GM19328 (cell line): ENCODE measurements around the gene SLC1A7.

Source experiments
- ATAC-seq: cut with Tn5 transposase; IDR thresholded peaks from one replicate; pipeline ENCODE4 v1.9.1; 2021; ENCODE audit warnings: mild to moderate bottlenecking, moderate library complexity; ENCODE audit not compliant: unreplicated experiment

The SLC1A7 gene

DNA sequence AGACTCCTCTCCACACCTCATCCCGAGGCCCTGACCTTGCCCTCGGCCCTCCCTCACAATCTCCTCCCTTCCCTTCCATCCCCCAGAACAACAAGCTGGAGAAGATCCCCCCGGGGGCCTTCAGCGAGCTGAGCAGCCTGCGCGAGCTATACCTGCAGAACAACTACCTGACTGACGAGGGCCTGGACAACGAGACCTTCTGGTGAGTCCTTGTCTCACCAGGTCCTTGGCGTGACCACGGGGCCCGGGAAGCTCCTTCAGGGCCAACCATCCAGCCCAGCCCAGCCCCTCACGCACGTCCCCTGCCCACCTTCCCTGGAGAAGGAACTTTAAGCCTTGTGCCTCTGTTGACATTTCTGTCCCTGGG, 64.9 kb downstream of the SLC1A7 start:
- ATAC-seq, result no peak

DNA sequence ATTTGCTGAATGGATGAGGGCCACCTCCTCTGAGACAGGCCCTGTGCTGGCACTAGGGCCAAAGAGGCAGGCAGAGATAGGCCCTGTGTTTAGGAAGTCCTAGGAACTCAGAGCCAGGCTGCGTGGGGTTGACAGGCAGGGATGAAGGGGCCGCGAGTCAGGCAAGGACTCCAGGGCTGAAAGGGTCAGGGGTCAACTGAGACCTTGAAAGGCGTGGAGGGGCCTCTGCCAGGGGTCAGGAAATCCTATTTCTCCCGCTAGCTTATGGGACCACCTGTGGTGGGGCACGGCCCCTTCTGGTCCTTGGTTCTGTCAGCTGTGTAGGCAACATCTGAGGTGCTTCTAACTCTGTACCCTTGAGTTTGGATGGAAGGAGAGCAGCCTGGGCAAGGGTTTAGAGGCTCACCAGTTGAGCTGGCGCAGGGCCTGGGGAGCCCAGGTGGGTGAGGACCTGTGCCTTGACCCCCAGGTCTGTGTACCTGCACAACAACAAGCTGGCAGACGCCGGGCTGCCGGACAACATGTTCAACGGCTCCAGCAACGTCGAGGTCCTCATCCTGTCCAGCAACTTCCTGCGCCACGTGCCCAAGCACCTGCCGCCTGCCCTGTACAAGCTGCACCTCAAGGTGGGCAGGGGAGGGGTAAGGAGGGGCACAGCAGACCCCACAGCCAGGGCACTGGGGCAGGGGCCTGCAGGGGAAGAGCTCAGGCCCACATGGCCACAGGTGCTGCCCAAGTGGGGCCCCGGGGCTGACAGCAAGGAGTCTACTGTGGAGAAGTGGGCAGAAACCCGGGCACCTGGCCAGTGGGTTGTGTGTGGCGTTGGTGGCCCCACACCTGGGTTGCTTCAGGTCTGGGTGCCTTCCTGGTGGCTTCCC, 65.5 kb downstream of the SLC1A7 start:
- ATAC-seq, result no peak

DNA sequence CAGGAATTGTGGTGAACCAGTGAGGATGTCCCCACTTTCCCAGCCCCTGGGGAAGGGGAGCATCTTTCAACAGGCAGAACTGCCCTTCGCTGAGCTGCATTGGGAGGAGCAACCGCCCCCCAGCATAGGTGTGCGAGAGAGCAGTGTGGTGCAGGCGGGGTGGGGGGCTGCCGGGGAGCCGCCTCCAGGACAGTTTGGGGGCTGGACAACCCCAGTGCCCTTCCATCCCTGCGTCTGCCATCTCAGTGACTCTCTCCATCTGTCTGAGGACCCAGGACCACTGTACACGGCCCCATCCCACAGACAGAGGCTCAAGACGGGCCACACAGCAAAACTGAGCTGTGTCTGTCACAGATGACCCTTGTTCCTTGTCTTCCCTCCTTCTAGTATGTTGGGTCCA, 66.3 kb downstream of the SLC1A7 start:
- no peak for ATAC-seq

DNA sequence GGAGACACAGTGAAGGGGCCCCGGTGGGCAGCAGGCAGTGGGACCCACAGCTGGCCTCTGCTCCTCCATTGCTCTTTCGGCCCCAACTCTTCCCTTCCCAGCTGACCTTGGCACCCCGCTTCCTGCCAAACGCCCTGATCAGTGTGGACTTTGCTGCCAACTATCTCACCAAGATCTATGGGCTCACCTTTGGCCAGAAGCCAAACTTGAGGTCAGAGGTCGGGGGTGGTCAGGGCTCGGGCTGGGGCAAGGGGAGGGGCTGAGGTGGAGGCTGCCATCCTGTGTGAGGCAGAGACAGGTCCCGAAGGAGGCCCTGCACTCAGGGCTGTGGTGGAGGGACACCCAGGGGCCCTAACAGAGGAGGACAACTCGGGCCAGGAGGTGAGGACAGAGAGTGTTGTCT, 66.7 kb downstream of the SLC1A7 start:
- no peak for ATAC-seq

DNA sequence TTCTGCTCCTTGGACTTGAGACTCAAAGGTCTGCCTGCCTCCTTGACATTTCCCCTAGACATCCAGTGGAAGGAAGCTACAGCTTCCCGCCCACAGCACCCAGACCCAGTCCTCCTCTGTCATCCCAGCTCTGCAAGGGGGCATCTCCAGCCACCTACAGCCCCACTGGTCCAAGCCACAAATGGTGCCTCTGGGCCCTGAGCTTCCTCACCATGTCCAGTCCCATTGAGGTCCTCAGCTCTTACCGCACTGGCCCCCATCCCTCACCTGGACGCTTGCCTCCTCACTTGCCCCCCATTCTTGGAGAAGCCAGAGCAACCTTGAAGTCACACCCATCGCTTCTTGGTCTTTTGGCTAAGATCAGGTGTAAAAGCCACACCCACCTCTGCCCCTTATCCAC, 67.2 kb downstream of the SLC1A7 start:
- ATAC-seq, result no peak

DNA sequence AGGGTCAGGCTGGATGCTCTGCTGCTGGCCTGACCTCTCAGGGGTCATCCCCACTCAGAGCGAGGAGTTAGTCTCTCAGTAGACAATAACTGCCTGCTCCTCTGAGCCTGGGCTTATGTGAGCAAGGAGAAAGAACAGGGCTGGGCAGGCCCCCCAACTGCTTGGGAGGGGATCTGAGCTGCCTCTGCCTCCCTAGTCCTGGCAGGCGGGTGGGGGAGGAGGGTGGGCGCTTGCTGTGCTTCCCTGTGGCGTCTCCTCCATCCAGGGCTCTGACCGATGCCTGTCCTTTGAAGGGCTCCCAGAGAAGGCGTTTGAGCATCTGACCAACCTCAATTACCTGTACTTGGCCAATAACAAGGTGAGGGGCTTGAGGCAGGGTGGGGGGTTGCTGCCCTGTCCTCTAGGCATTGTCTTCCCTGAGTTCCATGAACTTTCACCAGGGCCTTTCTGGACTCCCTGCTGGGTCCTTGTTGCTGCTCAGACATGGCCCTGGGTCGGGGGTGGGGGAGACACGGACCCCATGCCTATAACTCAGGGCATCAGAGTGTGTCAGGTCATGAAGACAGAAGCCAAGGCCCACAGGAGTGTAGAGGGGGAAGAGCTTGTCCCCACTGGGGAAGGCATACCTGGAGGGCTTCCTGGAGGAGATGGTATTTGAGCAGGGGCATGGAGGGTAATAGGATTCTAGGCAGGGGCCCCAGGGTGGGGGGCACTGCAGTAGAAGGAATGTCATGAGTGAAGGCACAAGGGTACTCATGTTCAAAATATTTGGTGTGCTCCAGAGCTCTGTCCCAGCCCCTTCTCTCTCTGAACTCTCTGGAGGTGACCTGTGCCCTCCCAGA, 67.9 kb downstream of the SLC1A7 start:
- ATAC-seq, result no peak

DNA sequence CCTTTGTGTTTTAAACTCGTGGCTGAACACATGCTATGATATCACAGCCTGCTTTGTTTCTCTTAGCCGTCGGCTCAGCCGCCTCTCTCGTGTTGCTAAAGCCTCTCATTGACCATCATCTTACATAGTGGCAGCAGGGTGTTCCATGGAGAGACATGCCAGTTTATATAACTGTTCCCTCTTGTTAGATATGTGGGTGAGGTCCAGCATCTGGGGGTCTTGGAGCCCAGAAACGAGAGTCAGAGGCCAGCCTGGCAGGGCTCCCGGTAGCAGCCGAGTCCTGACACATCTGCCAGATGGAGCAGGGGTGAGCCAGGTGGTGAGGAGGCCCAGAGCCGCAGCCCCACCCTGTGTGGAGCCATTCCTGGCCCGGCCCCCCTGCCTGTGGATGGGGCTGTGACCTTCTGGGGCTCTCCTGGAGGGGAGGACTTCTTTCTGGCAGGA, 68.5 kb downstream of the SLC1A7 start:
- no peak for ATAC-seq

DNA sequence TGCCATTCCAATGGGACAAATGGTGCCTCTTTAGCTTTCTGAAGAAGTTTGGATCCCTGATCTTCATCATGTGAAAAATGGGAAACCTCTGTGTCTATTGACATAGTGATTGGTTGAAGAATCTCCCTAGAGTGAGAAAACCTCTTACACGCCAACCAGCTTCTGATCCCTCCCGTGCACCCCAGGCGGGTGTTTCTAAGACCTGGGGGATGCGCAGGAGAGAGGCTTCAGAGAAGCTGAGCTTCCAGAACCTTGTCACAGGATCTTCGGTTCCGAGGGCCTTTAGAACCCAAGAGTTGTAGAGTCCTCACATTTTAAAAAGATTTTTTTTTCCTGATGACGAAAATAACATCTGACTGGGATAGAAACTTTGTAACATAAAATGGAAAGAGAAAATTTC, 69.2 kb downstream of the SLC1A7 start:
- no peak for ATAC-seq

DNA sequence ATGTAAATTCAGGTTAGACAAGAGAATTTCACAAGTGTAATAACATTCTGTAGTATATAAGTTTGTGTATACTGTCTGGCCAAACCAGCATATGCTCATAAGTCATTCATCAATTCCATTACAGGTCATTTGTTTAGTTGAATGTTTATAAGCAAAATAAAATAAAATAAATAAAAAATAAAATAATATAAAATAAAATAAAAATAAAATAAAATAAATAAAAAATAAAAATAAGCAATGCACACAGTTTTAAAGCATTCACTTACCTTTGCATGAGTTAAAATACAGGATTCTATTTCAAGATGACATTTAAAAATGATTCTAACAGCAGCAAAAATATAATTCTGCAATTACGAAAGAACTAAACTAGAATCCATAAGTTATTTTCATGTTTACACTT, 70.5 kb downstream of the SLC1A7 start:
- ATAC-seq, result no peak

DNA sequence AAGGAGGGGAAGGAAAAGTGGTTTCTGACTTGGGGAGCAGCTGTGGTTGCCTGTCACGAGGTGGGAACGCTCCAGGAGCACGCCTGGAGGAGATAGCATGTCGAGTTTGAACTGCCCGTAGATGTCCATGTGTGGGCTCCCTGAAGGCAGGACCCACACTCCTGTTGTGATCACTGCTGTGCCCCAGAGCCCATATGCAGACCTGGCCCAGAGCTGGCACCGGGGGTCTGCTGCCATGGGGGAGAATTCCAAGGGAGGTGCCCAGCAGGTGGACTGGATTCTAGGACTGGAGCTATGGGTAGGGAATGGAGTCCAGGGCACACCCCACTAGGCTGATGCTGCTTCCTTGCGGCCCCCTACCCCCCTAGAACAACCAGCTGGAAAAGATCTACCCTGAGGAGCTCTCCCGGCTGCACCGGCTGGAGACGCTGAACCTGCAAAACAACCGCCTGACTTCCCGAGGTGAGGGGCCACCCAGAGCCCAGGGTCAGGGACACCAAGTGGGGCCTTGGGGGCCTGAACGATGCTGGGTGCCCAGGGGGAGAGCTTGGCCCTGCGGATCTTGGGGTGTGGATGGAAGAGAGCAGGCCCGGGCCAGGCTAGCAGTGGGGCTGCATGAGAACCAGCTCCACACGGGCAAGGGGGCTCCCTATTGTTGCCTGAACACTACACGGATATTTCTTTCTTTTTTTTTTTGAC, 71.1 kb downstream of the SLC1A7 start:
- ATAC-seq, result no peak

DNA sequence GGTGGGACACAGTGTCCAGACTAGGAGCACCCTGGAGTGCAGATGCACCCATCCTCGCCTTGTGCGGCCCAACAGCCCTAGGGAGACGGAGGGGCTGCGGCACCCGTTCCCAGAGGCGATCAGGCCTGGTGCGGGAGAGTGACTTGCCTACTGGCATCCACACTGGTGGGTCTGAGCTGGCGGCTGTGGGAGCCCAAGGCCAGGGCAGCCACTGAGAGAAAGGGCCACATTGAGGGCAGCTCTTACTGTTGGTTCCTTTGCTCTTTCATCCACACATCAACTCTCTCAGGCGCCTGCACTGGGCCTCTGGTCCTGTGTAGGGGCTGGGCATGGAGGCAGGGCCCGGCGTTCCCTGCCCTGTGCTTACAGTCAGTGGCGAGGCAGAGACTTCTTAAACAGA, 71.8 kb downstream of the SLC1A7 start:
- no peak for ATAC-seq

DNA sequence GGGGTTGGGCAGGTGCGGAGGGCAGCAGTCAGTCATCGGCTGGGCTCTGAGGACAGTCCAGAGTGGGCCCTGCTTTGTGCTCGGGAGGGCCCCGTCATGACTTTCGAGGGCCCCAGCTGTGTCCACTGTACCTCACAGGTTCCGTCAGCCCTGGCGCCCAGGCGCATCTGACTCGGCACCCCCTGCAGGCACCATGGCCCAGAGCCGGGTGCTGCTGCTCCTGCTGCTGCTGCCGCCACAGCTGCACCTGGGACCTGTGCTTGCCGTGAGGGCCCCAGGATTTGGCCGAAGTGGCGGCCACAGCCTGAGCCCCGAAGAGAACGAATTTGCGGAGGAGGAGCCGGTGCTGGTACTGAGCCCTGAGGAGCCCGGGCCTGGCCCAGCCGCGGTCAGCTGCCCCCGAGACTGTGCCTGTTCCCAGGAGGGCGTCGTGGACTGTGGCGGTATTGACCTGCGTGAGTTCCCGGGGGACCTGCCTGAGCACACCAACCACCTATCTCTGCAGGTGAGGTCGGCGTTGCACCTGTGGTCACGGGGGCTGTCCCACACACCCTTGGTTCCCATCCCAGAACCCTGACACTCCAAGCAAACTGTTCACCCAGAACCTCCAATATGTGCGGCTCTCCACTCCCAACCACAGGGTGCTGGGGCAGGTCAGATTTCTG, 72.6 kb downstream of the SLC1A7 start:
- no peak for ATAC-seq

DNA sequence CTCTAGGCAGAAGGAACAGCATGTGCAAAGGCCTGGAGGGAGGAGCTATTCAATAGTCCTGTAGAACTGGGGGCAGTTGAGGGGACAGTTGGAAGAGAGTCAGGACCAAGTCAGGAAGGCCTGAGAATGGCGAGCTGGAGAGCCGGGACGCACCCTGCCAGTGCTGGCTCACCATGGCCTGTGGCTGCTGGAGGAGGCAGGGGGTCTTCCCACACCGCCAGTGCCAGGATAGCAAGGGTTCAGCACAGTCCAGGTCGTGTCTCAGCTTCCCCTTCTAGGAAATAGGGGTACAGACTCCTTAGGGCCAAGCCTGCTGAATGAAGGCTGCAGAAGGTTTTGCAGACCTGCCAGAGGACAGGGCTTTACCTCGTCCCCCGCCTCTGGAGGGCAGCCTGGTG, 73.2 kb downstream of the SLC1A7 start:
- no peak for ATAC-seq

DNA sequence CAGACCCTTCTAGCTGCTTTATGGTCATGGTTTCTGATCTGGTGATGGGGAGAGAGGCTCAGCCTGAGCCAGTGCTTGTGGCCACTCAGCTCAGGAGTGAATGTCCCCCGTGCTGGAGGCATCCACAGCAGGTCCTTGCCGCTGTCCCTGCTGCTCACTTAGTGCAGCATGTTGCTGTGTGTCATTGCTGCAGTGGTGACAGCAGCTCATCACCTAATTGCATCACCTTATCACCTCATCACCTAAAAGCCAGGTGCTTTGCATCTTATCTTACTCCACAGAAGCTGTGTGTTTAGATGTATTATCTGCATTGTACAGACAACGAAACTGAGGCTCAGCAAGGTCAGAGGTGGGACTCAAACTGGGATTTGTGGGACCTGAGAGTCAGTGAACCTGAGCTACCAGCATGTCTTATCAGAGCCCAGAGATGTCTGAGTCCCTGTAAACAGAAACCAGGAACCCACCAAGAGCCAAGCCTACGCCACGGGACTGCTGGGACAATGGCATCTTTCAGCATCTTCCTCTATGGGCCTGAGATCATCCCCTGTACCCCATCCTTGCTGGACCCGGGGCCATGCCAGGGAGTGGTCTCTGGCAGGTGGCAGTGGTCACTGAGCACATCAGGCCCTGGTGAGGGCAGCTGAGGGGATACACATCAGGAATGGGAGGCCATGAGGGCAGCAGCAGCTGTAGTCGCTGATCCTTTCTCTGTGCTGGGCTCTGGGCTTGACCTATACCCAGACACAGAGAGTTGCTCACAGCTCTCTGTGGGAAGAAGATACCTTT, 73.9 kb downstream of the SLC1A7 start:
- no peak for ATAC-seq

DNA sequence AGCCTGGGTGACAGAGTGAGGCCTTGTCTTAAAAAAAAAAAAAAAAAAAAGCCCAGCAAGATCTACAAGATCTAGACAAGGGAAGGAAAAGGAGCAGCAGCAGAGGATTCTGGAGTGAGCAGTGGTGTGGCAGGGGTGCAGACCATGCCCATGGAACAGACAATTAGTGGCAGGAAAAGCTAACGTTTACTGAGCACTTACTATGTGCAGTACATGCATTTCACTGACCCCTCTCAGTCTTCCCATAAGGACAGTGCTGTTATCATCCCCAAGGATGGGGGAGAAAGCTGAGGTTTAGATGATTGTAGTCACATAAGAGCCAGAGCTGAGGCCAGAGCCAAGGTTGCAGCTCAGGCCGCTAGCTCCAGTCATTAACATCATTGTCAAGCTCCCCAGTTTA, 74.6 kb downstream of the SLC1A7 start:
- ATAC-seq, result no peak

DNA sequence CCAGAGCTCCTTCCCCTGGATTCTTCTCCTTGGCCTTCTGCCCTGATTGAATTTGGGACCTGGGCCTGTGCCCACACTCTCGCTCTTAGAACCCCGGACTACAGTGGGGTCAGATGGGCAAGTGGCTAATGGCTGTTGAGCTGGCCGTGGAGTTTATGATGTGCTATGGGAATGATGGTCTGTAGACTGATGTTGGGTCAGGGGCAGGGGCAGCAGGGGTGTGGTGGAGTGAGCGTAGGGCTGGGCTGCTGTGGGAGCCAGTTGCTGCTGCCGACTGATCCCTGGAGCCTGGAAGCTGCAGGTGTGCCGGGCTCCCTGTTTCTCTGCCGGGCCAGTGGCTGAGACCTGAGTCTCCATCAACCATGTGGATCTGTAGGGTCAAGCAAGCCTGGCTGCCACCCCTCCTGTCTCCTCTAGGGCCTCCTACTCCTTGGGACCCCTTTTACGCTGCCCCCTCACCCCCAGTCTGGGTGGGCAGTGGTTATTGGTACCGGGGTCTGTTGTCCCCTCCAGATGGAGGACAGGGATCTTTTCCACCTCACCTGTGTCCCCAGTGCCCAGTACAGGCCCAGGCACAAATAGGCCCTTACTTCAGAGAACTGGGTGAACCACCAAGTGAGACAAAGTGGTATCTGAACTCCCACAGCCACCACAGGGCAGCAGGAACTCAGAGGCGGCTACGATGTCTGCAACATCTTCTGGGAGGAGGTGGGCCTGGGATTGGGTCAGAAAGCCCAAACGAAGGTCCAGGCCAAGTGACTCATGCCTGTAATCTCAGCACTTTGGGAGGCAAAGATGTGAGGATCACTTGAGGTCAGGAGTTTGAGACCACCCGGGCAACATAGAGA, 75.3 kb downstream of the SLC1A7 start:
- ATAC-seq, result no peak

DNA sequence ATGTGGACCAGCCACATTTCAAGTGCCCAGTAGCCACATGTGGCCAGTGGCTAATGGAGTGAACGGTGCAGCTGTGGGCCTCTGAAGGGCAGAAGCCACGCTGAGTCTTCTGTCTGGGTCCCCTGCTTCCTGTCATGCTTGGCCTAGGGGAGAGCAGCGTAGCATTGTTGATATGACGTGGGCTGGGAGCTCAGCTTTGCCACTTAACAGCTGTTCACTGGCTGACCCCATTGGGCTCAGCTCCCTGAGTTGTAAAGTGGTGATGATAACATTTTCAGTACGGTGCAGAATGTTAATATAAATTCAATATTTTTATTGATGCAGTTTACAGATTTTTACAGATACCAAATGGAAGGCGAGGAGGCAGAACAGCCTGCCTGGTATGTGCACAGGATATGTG, 76.0 kb downstream of the SLC1A7 start:
- ATAC-seq, result no peak

DNA sequence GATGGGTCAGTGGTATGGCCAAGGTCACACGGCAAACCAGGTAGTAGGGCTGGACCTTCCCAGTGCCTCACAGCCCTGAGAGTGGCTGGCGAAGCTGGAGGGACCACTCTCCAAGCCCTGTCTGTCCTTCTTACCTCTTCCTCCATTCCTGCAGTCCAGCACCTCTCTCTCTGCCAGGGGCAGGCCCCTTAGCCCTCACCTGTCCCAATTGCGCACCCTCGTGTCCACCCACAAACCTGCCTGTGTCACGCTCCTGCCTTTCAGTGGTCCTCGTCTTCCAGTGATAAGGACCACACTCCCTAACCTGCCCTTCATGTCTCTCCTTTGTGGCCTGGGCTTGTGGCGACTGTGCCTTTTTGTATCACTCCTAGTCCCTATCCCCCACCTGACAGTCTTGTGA, 77.0 kb downstream of the SLC1A7 start:
- no peak for ATAC-seq

DNA sequence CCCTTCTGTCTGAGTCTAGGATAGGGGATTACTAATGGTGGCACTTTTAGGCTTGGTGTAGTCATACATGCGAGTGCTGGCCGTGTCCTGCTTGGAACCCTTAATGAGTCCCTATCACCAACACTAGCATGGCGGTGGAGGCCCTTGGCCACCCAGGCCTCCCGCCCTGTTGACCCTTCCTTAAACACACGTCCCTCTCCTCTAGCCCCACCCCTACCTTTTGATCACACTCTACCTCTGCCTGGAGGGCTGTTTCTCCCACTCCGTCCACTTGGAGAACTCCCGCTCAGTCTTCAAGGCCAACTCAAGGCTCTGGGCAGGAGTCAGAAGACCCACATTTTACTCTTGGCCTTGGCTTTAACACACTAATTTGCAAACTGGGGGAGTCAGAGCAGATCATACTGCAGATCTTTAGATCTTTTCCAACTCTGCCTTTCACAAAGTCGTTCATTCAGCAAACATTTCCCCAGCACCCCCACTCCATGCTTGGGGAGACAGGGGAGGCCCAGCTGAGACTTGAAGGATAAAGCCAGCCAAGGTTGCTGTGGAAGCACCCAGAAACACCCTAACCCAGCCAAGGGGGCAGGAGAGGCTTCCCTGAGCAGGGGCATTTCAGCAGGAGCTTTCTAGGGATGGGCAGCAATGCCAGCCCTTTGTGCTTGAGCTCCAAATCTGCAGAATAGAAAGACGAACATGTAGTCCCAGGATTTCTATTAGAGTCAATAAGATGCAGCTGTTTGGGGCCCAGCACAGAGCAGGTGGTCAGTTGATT, 78.5 kb downstream of the SLC1A7 start:
- ATAC-seq, result no peak
